Stimulated activated CD4-positive, alpha-beta T cell treated with anti-CD3 and anti-CD28 coated beads, Interleukin-4, amount 100 ng/mL, for 48 hours (primary cell): ENCODE measurements around the gene MAPK12.
A peak's percentile ranks its signal among the peaks of the same experiment; 100 is the strongest.
"Not testable (repeated sequence)": the region's sequence is repeated elsewhere in the genome, so short reads cannot be mapped to it uniquely, and the experiment has no call there.

Experiments
- DNase-seq, 2 donors: peaks; one replicate each; pipeline ENCODE4 v3.0.0-alpha.2; 2020; ENCODE audit warnings: low read depth in 2 of 2

Gene MAPK12

GRCh38 chr22:50216684-50217520 is 44.6 kb downstream of the MAPK12 start:
- DNase-seq, result no peak

- no peak for DNase-seq
These were observed 45.3 kb downstream of the MAPK12 start for GRCh38 chr22:50216055-50216683.

GRCh38 chr22:50215297-50216054 is 46.0 kb downstream of the MAPK12 start:
- no peak for DNase-seq

GRCh38 chr22:50213263-50213662 is 48.2 kb downstream of the MAPK12 start:
- DNase-seq, result no peak

- no peak for DNase-seq
These were observed 50.3 kb downstream of the MAPK12 start for GRCh38 chr22:50211147-50211546.

GRCh38 chr22:50210378-50211139 is 50.9 kb downstream of the MAPK12 start:
- no peak for DNase-seq

- DNase-seq, result peak; percentile 55 to 65
These were observed 51.6 kb downstream of the MAPK12 start for GRCh38 chr22:50209893-50210292.

GRCh38 chr22:50208939-50209892 is 52.3 kb downstream of the MAPK12 start:
- DNase-seq, result no peak

GRCh38 chr22:50208430-50208938 is 53.0 kb downstream of the MAPK12 start:
- DNase-seq, result no peak

GRCh38 chr22:50207383-50208140 is 53.9 kb downstream of the MAPK12 start:
- DNase-seq, result no peak

- DNase-seq, result no peak
These were observed 54.9 kb downstream of the MAPK12 start for GRCh38 chr22:50206599-50206998.

- no peak for DNase-seq
These were observed 55.5 kb downstream of the MAPK12 start for GRCh38 chr22:50205781-50206569.

- DNase-seq, result not testable (repeated sequence)
These were observed 56.5 kb downstream of the MAPK12 start for GRCh38 chr22:50204998-50205397.

GRCh38 chr22:50204571-50204970 is 56.9 kb downstream of the MAPK12 start:
- no peak for DNase-seq

- no peak for DNase-seq
These were observed 58.2 kb downstream of the MAPK12 start for GRCh38 chr22:50203288-50203687.
